Right lobe of liver (tissue), 6 donors: Measurements from ENCODE around the gene NELFB. TPM values are rescaled to one million over a fixed set of nuclear protein-coding genes. Genes with fewer than 3 reads are reported as not detected.

ENCODE experiments used
- ATAC-seq, 4 donors: fragments of 200-7000 bp; cut with Tn5 transposase; one replicate each; pipeline ENCODE4 v1.9.1; 2020; ENCODE audit warnings: mild to moderate bottlenecking in 4 of 4, moderate library complexity in 4 of 4
- DNase-seq, 3 donors: peaks; one replicate each; pipeline ENCODE4 v3.0.0-alpha.2; 2020
- H3K27ac ChIP-seq, 3 donors: fragments of 200-600 bp; one replicate each; pipeline ENCODE4 v1.8.0; 2022
- H3K27me3 ChIP-seq, 2 donors: fragments of 200-600 bp; one replicate each; pipeline ENCODE4 v1.8.0; 2022
- H3K36me3 ChIP-seq, 4 donors: fragments of 200-600 bp; sonication (generic) in 1 of 4; one replicate each; pipeline versions ENCODE4 v1.5.1 to v1.8.0; 2017 to 2022; ENCODE audit warnings: control low read depth in 1 of 4
- H3K4me1 ChIP-seq, 4 donors: fragments of 200-600 bp; sonication (generic) in 1 of 4; one replicate each; pipeline versions ENCODE4 v1.5.1 to v1.8.0; 2017 to 2022; ENCODE audit warnings: control low read depth in 1 of 4
- H3K4me3 ChIP-seq, 3 donors: fragments of 200-600 bp; one replicate each; pipeline ENCODE4 v1.8.0; 2022
- H3K9me3 ChIP-seq, 4 donors: fragments of 200-600 bp; sonication (generic) in 1 of 4; one replicate each; pipeline versions ENCODE4 v1.5.1 to v1.8.0; 2017 to 2022; ENCODE audit warnings: control low read depth in 1 of 4
- POLR2A ChIP-seq: fragments of 450-650 bp; IDR thresholded peaks from one replicate; pipeline ENCODE4 v1.6.1; 2017; ENCODE audit warnings: antibody characterized with exemption, mild to moderate bottlenecking
- WGBS: methylation state at CpG from one replicate; pipeline ENCODE4 v1.1.6; 2018; ENCODE audit warnings: low coverage, low lambda C conversion rate; ENCODE audit not compliant: insufficient coverage; ENCODE audit errors: missing lambda C conversion rate; 5-methylcytosine and 5-hydroxymethylcytosine counted together
- intact Hi-C, 2 donors: fragments of 100-400 bp; cut with DNase I; formaldehyde crosslinking; loops; one replicate each; pipeline versions ENCODE4 v1.11.2 to v1.14.1; 2022
- total RNA-seq, 6 experiments: library from RNA; depleted of rRNA in 2 of 6; stranded (reverse); fragments of >200 nt in 2 of 6; fragmentation: NEBNext Ultra II Directional in 3 of 6; extraction: Animal tissue kit (Norgen Biotek cat#: 25700) in 3 of 6; gene quantifications; one replicate each; pipeline versions ENCODE4 v1.1.0 to v1.2.4, GENCODE V29; 2016 to 2023
- TF ChIP-seq, protein P1 (sequence below), 4 donors: fragments of 200-600 bp in 3 of 4; fragments of 450-650 bp in 1 of 4; IDR thresholded peaks; one replicate each; pipeline versions ENCODE4 v1.5.1 to v1.8.0; 2016 to 2022; ENCODE audit warnings: antibody characterized with exemption in 4 of 4, mild to moderate bottlenecking in 2 of 4
- donor health status: DM: no; HTN: yes; CAD: no.
- donor health status: DM: no; HTN: no; CAD: no.
- donor health status: DM: no; HTN: no; CAD: no.
- donor health status: DM: no; HTN: yes; CAD: no.
- donor health status: DM: no; HTN: yes; CAD: no.

The NELFB gene
- total RNA-seq, 6 experiments from 2014 or later, result 15.6 to 21.6 (median 20.1) TPM

DNA sequence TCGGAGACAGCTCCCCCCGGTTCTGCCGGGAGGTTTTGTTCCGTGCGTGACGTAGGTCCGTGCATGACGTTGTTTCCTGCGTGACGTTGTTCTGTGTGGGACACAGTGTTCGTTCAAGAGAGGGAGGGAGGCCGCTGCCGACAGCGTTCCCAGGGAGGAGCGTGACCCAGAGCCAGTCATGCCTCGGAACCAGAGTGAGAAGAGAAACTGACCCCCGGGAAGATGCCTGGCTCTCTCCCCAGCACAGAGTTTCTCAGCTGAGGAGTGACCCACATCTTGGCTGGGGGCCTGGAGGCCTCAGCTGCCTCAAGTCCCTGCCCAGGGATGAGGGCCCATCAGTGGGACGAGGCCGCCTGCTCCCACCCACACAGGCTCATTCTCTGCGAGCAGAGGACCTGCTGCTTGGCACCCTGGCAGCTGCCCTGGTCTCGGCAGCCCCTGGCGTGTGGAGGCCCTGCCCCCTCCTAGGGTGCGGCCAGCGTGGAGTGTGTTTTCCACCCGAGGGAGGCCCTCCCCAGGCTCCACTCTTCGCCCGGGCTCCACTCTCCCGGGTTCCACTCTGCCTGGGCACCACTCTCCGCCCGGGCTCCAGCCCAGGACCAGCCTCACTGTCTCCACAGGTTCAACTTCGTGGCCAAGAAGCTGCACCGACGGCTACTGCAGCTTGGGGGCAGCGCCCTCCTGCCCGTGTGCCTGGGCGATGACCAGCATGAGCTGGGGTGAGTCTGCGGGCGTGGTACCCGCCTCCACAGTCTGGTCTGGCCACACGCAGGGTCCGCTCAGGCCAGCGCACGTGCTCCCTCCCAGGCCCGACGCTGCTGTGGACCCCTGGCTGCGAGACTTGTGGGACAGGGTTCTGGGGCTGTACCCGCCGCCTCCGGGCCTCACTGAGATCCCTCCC lies 41.7 kb upstream of the NELFB start:
- ATAC-seq, result no peak

DNA sequence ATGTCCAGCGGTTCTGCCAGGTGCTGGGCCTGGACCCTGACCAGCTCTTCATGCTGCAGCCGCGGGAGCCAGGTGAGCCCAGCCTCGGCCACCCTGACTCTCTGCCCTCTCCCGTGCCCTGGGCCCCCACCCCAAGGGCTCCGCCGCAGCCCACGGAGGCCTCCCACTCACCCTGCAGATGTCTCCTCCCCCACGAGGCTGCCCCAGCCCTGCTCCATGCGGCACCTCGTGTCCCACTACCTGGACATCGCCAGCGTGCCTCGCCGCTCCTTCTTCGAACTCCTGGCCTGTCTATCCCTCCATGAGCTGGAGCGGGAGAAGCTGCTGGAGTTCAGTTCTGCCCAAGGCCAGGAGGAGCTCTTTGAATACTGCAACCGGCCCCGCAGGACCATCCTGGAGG lies 40.5 kb upstream of the NELFB start:
- no peak for DNase-seq
- Histone ChIP-seq H3K27ac (no peak overlapping the region), H3K9me3 (no peaks in the 10 kb centered on the region), H3K27me3 (no peaks in the 10 kb centered on the region), H3K36me3 (no peaks in the 10 kb centered on the region), H3K4me1 (no peaks in the 10 kb centered on the region), H3K4me3 (no peak overlapping the region)
- no peak for ATAC-seq
- intact Hi-C loops, result no loop called here
- 80% methylated on average over 1 of the region's 19 CpGs for WGBS
- TF ChIP-seq POLR2A, result no peak
- TF ChIP-seq, protein P1, sequence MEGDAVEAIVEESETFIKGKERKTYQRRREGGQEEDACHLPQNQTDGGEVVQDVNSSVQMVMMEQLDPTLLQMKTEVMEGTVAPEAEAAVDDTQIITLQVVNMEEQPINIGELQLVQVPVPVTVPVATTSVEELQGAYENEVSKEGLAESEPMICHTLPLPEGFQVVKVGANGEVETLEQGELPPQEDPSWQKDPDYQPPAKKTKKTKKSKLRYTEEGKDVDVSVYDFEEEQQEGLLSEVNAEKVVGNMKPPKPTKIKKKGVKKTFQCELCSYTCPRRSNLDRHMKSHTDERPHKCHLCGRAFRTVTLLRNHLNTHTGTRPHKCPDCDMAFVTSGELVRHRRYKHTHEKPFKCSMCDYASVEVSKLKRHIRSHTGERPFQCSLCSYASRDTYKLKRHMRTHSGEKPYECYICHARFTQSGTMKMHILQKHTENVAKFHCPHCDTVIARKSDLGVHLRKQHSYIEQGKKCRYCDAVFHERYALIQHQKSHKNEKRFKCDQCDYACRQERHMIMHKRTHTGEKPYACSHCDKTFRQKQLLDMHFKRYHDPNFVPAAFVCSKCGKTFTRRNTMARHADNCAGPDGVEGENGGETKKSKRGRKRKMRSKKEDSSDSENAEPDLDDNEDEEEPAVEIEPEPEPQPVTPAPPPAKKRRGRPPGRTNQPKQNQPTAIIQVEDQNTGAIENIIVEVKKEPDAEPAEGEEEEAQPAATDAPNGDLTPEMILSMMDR (IDR thresholded peaks at IDR 0.05), result no peak

More for the DNA sequence above, 41.7 kb upstream of the NELFB start:
- Histone ChIP-seq H3K36me3 (no peaks in the 10 kb centered on the region), H3K4me1 (no peaks in the 10 kb centered on the region), H3K27ac (no peak overlapping the region), H3K27me3 (no peaks in the 10 kb centered on the region), H3K9me3 (no peaks in the 10 kb centered on the region), H3K4me3 (no peak overlapping the region)
- no peak for TF ChIP-seq POLR2A
- TF ChIP-seq, protein P1 (IDR thresholded peaks at IDR 0.05), result peak in 1 of 4 donors; percentile 8
- no peak for DNase-seq
- 100% methylated on average over 3 of the region's 49 CpGs for WGBS
- intact Hi-C loops, result no loop called here

DNA sequence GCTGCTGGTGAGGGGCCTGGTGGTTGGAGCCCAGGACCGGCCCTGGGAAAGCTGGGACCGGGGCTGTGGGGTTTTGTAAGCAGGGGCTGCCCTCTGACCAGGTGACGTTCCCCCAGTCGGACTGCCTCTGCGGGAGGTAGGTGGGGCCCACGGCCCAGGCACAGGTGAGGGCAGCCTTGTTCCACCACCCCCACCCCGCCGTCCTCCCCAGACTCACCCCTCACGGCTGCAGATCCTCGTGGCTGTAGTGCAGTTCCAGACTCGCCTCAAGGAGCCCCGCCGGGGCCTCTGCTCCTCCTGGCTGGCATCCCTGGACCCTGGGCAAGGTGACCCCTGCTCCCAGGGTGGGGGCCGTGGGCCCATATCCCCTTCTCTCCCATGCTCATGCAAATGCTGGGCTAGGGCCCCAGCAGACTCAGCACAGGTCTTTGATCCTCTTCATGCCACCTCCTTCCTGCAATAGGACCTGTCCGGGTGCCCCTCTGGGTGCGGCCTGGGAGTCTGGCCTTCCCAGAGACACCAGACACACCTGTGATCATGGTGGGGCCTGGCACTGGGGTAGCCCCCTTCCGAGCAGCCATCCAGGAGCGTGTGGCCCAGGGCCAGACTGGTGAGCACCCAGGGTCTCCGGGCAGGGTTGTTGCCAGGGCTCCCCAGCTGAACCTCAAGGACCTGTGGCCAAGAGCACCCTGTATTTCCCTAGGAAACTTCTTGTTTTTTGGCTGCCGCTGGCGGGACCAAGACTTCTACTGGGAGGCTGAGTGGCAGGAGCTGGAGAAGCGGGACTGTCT lies 39.7 kb upstream of the NELFB start:
- Histone ChIP-seq H3K36me3 (no peaks in the 10 kb centered on the region), H3K4me1 (no peaks in the 10 kb centered on the region), H3K9me3 (no peaks in the 10 kb centered on the region), H3K27ac (no peak overlapping the region), H3K27me3 (no peaks in the 10 kb centered on the region), H3K4me3 (no peak overlapping the region)
- ATAC-seq (no peak), DNase-seq (no peak)
- TF ChIP-seq, protein P1 (IDR thresholded peaks at IDR 0.05), result no peak
- TF ChIP-seq POLR2A, result no peak
- no CpG with 5 or more reads among the region's 22 CpGs for WGBS
- intact Hi-C loops, result no loop called here

DNA sequence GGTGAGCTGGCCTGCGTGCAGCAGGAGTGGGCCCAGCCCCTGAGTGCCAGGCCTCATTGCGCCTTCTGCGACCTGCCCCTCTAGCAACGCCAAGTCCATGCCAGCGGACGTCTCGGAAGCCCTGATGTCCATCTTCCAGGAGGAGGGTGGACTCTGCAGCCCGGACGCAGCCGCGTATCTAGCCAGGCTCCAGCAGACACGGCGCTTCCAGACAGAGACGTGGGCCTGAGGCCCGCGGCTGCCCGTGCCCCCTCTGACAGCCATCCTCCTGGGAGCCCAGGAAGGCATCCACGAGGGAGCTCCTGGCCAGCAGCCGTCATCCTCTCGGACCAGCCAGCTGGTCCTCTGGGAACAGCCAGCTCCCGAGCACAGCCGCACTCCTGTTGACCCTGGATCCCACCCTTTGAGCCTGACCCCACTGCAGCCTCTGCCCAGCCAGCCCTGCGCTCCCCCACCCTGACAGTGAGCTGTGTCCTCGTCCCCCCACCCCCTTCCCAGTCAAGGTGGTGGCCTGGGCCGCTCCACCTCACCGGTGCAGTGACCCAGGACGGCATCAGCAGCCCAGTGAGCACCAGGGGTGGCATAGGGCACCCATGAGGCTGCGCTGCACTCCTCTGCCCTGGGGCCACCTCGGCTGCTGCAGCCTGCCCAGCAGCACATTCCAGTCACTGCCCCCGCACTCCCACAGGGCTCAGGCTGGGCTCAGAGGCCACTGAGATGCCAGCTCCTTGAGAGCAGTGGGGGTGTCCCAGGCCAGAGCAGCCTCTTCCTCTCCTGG lies 38.8 kb upstream of the NELFB start:
- no peak overlapping the region for H3K27ac ChIP-seq

More for the DNA sequence above, 38.8 kb upstream of the NELFB start:
- Histone ChIP-seq H3K9me3 (no peaks in the 10 kb centered on the region), H3K36me3 (no peaks in the 10 kb centered on the region), H3K4me1 (peaks cover 0 to under 1% (median 0%) of the 10 kb centered on the region in 4 donors), H3K4me3 (no peak overlapping the region), H3K27me3 (no peaks in the 10 kb centered on the region)
- ATAC-seq (no peak), DNase-seq (no peak)
- intact Hi-C loops, result no loop called here
- WGBS, result no CpG with 5 or more reads among the region's 30 CpGs
- TF ChIP-seq, protein P1 (IDR thresholded peaks at IDR 0.05), result no peak
- no peak for TF ChIP-seq POLR2A
